Measurements from ENCODE around the gene S100A10. TPM values are rescaled to one million over a fixed set of nuclear protein-coding genes. Genes with fewer than 3 reads are reported as not detected.

Gene S100A10
- total and polyA plus RNA-seq, 2 experiments from 2014 or later = 408 to 3,367 TPM

GRCh38 chr1:151990856-151991198 is 2.8 kb downstream of the S100A10 start:
- Histone ChIP-seq H3K79me2 (peaks cover 72% of the 10 kb centered on the region), H2AFZ (no peak overlapping the region), H4K20me1 (ENCODE audit: insufficient read depth, poor library complexity, severe bottlenecking) (peaks cover 18% of the 10 kb centered on the region), H3K9me2 (replicated peaks; ENCODE audit: insufficient read depth) (no peaks in the 10 kb centered on the region), H3K27ac (peak overlapping the region; percentile 100), H3K36me3 (replicated peaks; ENCODE audit: insufficient read depth, low read depth) (no peaks in the 10 kb centered on the region), H3K4me2 (peak overlapping the region; percentile 91), H3K27me3 (no peaks in the 10 kb centered on the region), H3K4me3 (peak overlapping the region; percentile 84), H3K9me3 (ENCODE audit: low read depth) (no peaks in the 10 kb centered on the region), H3K4me1 (ENCODE audit: insufficient read depth) (peaks cover 54% of the 10 kb centered on the region)
- DNase-seq (ENCODE audit: low spot score) = peak; percentile 47
- 5% methylated on average over 5 of the region's 5 CpGs for WGBS (ENCODE audit: low lambda C conversion rate, missing lambda C conversion rate)
- TF ChIP-seq EZH2phosphoT487 (IDR thresholded peaks at IDR 0.05; ENCODE audit: low read depth, severe bottlenecking, unreplicated experiment) (no peak), EZH2 (IDR thresholded peaks at IDR 0.05; ENCODE audit: borderline replicate concordance) (no peak), CTCF (IDR thresholded peaks at IDR 0.05; ENCODE audit: poor library complexity) (no peak)

- H3K4me2 ChIP-seq = peak overlapping the region; percentile 91
- peaks cover 56% of the 10 kb centered on the region for H3K4me1 ChIP-seq (ENCODE audit: insufficient read depth)
- 51% methylated on average over 5 of the region's 5 CpGs for WGBS (ENCODE audit: low lambda C conversion rate, missing lambda C conversion rate)
- H3K79me2 ChIP-seq = peaks cover 75% of the 10 kb centered on the region
- peak overlapping the region; percentile 100 for H3K27ac ChIP-seq
- DNase-seq (ENCODE audit: low spot score) = no peak
- peak overlapping the region; percentile 7 for H3K4me3 ChIP-seq
- H3K9me2 ChIP-seq (replicated peaks; ENCODE audit: insufficient read depth) = no peaks in the 10 kb centered on the region
- no peaks in the 10 kb centered on the region for H3K27me3 ChIP-seq
- no peaks in the 10 kb centered on the region for H3K9me3 ChIP-seq (ENCODE audit: low read depth)
- peaks cover 18% of the 10 kb centered on the region for H4K20me1 ChIP-seq (ENCODE audit: insufficient read depth, poor library complexity, severe bottlenecking)
- TF ChIP-seq EZH2phosphoT487 (IDR thresholded peaks at IDR 0.05; ENCODE audit: low read depth, severe bottlenecking, unreplicated experiment) (no peak), EZH2 (IDR thresholded peaks at IDR 0.05; ENCODE audit: borderline replicate concordance) (no peak), CTCF (IDR thresholded peaks at IDR 0.05; ENCODE audit: poor library complexity) (no peak)
- H2AFZ ChIP-seq = no peak overlapping the region
- no peaks in the 10 kb centered on the region for H3K36me3 ChIP-seq (replicated peaks; ENCODE audit: insufficient read depth, low read depth)
These were observed 3.4 kb downstream of the S100A10 start for GRCh38 chr1:151990058-151990855.

- Histone ChIP-seq H3K4me1 (ENCODE audit: insufficient read depth) (peaks cover 56% of the 10 kb centered on the region), H3K27ac (peak overlapping the region; percentile 100), H3K9me3 (ENCODE audit: low read depth) (no peaks in the 10 kb centered on the region), H3K27me3 (no peaks in the 10 kb centered on the region), H3K36me3 (replicated peaks; ENCODE audit: insufficient read depth, low read depth) (no peaks in the 10 kb centered on the region), H2AFZ (no peak overlapping the region), H4K20me1 (ENCODE audit: insufficient read depth, poor library complexity, severe bottlenecking) (peaks cover 18% of the 10 kb centered on the region), H3K4me2 (peak overlapping the region; percentile 91), H3K9me2 (replicated peaks; ENCODE audit: insufficient read depth) (no peaks in the 10 kb centered on the region), H3K79me2 (peaks cover 84% of the 10 kb centered on the region), H3K4me3 (peak overlapping the region; percentile 7)
- TF ChIP-seq CTCF (IDR thresholded peaks at IDR 0.05; ENCODE audit: poor library complexity) (no peak), EZH2phosphoT487 (IDR thresholded peaks at IDR 0.05; ENCODE audit: low read depth, severe bottlenecking, unreplicated experiment) (no peak), EZH2 (IDR thresholded peaks at IDR 0.05; ENCODE audit: borderline replicate concordance) (no peak)
- WGBS (ENCODE audit: low lambda C conversion rate, missing lambda C conversion rate) = 39% methylated on average over 6 of the region's 6 CpGs
- peak; percentile 70 for DNase-seq (ENCODE audit: low spot score)
These were observed 4.3 kb downstream of the S100A10 start for GRCh38 chr1:151989211-151989862.

Measured in hepatocyte (in vitro differentiated cells).